Pulmonary artery endothelial cell (primary cell): ENCODE measurements around the gene MLH1. TPM values are rescaled to one million over a fixed set of nuclear protein-coding genes. Genes with fewer than 3 reads are reported as not detected.

Source experiments
- DNase-seq: peaks from one replicate; pipeline ENCODE4 v3.0.0-alpha.2; 2011; ENCODE audit warnings: low read depth, low spot score
- total RNA-seq: library from RNA; depleted of rRNA; stranded (reverse); fragments of >200 nt; gene quantifications from 2 replicates; pipeline ENCODE4 v1.2.3, GENCODE V29; 2014

Gene MLH1
- total RNA-seq, 1 donor from 2014 or later: 32.5 TPM

DNA sequence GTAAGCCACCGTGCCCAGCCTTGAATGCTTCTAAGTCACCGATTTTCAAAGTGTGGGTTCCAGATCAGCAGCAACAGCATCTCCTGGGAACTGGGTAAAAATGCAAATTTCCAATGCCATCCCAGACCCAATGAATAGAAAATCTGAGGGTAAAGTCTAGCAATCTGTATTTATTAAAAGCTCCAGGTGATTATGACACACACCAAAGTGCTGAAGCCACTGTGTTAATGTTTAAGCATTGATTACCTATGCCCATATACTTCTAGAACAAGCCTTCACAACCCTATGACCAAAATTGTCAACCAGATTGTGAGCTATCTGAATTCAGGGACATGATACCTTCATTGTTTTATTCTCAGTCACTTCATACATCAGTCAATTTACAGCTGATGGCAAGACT lies 94.6 kb downstream of the MLH1 start:
- DNase-seq: no peak

DNA sequence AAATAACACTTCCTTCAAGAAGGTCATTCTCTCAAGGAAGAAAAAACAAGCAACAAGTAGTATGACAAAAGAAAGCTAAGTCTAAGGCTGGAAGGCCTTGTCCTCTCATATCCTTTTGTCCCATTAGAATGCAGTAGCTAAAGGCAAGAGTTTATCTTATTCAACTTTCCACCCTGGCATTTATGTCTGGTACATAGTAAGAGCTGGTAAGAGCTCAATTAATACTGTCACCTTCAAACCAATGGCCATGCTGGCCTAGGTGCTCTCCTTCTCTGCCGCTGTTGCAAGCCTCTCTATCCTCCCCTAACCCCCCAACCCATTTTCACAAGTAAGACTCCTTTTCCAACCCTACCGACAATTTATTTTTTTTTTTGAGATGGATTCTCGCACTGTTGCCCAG lies 99.2 kb downstream of the MLH1 start:
- no peak for DNase-seq

DNA sequence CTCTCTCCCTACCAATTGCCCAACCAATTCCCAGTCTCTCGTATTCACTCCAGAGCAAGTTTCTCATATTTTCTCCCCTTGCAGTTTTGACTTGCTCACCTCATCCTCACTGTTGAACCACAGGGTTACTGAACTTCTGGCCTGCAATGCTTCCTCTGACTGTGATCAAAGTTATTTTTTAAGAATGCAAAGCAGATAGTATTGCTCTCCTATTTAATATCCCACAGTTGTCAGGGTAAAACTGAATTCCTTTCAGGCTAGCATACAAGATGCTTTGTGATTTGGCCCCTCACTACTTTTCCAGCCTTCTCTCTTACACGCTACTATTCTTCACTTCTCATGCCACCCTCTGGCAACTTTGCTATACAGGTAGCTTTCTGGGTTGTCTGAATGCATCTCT lies 100.2 kb downstream of the MLH1 start:
- no peak for DNase-seq

DNA sequence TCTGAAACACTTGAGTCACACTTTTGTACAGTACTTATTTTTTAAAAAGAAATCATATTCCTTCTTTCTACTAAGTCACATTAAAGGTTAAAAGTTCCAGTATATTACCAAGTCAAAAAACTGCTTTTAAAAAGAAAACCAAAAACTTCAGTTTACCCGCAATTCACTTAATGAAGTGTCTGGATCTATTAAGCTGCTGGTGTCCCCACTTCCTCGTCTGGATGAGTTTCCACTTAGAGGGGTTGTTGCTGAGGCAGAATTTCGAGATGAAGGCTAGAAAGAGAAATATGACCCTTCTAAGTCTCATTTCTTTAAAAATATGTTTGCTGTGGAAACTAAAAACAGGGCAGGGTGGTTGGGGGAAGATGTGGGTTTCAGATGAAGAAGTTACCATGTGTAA lies 101.3 kb downstream of the MLH1 start:
- no peak for DNase-seq

DNA sequence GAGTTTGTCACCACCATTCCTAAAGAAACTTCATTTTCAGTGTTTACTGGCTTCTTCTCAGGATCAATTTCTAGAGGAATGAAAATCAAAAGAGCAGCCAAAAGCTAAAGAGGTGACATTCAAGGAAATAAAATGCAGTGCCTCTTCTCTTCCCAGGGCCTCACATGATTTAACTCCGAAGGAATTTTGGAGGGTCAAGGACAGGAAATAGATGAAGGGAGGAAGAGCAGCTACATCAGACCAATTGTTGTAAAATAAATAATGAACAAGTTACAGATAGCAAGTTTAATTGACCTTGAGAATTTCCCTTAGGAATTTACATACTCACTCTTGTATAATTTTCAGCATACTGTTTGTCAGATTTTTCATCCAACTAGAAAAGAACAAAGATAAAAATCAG lies 103.0 kb downstream of the MLH1 start:
- DNase-seq: peak; percentile 71

DNA sequence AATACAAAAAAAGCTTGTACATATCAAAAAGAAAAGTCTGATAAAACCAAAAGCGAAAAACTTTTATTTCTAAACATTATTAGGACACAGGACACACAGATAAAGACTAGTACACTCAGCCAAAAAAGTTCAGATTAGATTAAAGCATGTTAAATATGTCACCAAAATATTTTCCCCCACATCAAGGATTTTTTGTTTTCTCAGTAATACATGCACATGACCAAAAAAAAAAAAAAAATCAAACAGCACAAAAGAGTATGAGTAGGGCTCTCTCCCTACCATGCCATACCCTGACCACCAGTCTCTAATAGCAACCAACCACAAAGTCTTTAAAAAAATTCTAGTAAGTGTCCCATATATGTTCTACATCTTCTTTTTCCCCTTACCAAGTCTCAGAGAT lies 103.7 kb downstream of the MLH1 start:
- no peak for DNase-seq

DNA sequence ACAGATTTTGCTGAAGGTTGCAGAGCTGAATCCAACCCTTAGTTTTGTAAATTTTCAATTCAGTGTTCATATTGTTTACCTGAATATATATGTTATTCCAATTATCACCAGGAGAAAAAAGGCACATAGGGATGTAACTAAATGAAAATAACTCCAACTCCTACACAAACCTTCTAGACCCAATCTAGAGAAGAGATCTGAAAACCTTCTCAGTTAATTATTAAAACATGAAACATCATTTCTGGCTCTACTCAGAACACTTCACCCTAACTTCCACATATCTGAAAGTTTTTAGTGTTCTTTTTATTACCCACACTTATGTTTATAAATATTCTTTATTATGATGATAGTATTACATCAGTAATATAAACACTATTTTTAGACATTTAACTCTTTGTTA lies 104.5 kb downstream of the MLH1 start:
- DNase-seq: no peak

DNA sequence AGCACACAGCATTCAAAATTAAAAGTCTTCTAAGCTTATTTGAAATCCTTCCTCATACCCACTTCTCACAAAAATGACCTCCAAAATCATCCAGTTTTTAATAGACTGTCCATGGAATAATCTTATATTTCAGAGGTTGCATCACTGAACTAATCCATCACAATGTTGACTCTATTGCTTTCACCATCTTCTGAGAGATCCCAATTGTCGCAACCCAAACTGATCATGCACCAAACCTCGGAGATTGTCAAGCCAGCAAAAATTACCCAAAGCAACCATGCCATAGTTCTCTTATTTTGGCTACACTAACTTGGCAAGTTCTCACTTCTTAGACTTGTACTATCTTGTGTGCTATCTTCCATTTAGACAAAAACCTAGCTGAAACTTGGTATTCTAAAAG lies 105.6 kb downstream of the MLH1 start:
- no peak for DNase-seq

DNA sequence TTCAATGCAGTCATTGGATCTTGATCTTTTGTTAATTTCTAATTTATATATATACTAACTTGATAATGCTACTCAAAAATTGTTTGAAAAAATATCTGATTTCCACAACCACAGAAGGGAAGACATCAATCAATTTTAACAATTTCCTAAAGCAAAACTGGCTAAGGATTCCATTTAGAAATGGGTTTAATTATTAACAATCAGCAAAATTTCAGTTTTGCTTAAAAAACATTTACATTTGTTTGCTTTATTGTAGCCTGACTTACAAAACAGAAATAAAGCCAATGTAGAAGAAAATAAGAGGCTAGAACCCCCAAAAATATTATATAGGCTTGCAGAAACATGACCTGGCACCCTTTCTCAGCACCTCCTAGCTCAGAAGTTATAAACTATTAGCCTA lies 106.2 kb downstream of the MLH1 start:
- DNase-seq: no peak

DNA sequence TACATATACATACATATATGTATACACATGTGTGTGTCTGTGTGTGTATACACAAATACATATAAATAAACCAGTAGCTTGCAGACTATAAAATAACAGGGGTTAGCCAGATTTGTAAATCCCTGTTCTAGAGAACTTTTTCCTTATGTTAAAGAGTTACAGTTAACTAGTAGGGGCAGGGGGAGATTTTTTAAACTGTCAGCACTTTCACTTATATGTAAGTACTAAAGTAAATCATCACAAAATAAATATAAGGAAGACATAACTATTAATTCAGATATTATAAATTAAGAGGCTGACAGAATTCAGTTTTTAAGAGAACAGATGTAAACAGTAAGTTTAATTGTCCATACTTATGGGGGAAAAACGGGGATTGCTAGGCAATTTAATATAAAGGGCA lies 107.1 kb downstream of the MLH1 start:
- no peak for DNase-seq

Other genes starting within 250 kb of the MLH1 start
- gene DCLK3, start 229.0 kb upstream of the MLH1 start, total RNA-seq: not detected in 2 replicates
- 7.7 and 14.0 TPM in 2 replicates for gene TRANK1, start 48.5 kb upstream of the MLH1 start, total RNA-seq
- gene EPM2AIP1, start 387 bp upstream of the MLH1 start, total RNA-seq: 10.6 and 12.1 TPM in 2 replicates
- gene LRRFIP2, start 181.1 kb downstream of the MLH1 start, total RNA-seq: 61.3 and 82.7 TPM in 2 replicates
- gene GOLGA4, start 249.8 kb downstream of the MLH1 start, total RNA-seq: 45.8 and 88.4 TPM in 2 replicates